BLaER1 treated with 17β-estradiol and CSF1 and Interleukin-3, amounts not matched to agents 10 nM and 100 nM (cell line): ENCODE results near the gene EPHA6.
"Not testable (repeated sequence)": the region's sequence is repeated elsewhere in the genome, so short reads cannot be mapped to it uniquely, and the experiment has no call there.

Experiments
- H3K27ac ChIP-seq, 11 experiments: shearing (Covaris generic); formaldehyde crosslinking; 2 replicates each; pipeline ENCODE4 v1.8.1; 2022
- H3K27me3 ChIP-seq, 11 experiments: shearing (Covaris generic); formaldehyde crosslinking; 2 replicates each; pipeline ENCODE4 v1.8.1; 2022
- H3K36me3 ChIP-seq, 11 experiments: shearing (Covaris generic); formaldehyde crosslinking; 2 replicates each; pipeline ENCODE4 v1.8.1; 2022
- H3K4me1 ChIP-seq, 10 experiments: shearing (Covaris generic); formaldehyde crosslinking; 2 replicates each; pipeline ENCODE4 v1.8.1; 2022
- H3K4me2 ChIP-seq, 11 experiments: shearing (Covaris generic); formaldehyde crosslinking; 2 replicates each; pipeline ENCODE4 v1.8.1; 2022
- H3K4me3 ChIP-seq, 10 experiments: shearing (Covaris generic); formaldehyde crosslinking; 2 replicates each; pipeline ENCODE4 v1.8.1; 2022
- H3K9ac ChIP-seq, 11 experiments: shearing (Covaris generic); formaldehyde crosslinking; 2 replicates each; pipeline ENCODE4 v1.8.1; 2022
- H3K9me3 ChIP-seq, 11 experiments: shearing (Covaris generic); formaldehyde crosslinking; replicated peaks in 1 of 11; 2 replicates each; pipeline ENCODE4 v1.8.1; 2022
- H4K20me1 ChIP-seq, 11 experiments: shearing (Covaris generic); formaldehyde crosslinking; 2 replicates each; pipeline ENCODE4 v1.8.1; 2022
- Cebpa-rat ChIP-seq, 11 experiments: shearing (Covaris generic); IDR thresholded peaks; 2 replicates each; pipeline ENCODE4 v1.8.1; 2022

Gene EPHA6

DNA sequence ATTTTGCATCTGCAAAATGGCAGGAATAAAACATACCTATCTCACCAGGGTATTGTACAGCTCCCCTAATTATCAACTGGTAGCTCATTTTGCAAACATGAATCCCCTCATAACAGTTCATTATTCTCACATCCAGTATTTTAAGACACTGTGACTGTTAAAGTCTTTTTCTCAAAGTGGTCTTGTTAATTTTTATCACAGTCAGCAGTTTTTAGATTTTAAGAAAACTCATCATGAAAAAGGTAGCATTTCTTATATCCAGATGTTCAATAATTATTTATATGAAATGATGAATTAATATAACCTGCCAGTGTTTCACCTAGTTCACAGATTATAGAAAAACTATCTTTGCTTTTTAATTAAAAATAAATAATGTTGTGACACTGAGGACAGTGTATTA, 595.2 kb downstream of the EPHA6 start:
- TF ChIP-seq Cebpa-rat (IDR thresholded peaks at IDR 0.05): no peak
- Histone ChIP-seq H3K27ac (no peak overlapping the region), H3K9me3 (no peaks in the 10 kb centered on the region), H3K4me2 (no peak overlapping the region), H3K4me3 (no peak overlapping the region), H3K27me3 (no peaks in the 10 kb centered on the region), H3K36me3 (no peaks in the 10 kb centered on the region), H3K9ac (no peak overlapping the region), H4K20me1 (no peaks in the 10 kb centered on the region), H3K4me1 (no peaks in the 10 kb centered on the region)

DNA sequence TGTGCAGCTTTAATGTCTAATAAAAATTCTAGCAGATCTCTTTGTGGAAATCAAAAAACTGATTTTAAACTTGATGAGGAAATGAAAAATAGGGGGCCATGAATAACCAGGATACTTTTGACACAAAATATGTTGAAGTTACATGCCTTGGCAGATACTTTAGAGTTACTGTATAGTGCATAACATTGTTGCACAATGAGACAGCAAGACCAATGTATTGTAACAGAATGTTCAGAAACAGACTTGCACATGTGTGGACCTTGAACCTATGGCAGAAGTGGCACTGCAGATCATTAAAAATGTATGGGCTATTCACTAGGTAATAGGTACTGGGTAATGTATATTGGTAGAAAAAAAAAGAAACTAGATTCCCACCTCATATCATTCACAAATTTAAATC, 607.2 kb downstream of the EPHA6 start:
- Histone ChIP-seq H3K9me3 (peaks cover 0 to 15% (median 6%) of the 10 kb centered on the region in 11 experiments; a peak in 7 of 22 replicates), H3K4me1 (no peaks in the 10 kb centered on the region), H3K4me2 (no peak overlapping the region), H3K27ac (no peak overlapping the region), H3K36me3 (no peaks in the 10 kb centered on the region), H4K20me1 (no peaks in the 10 kb centered on the region), H3K27me3 (no peaks in the 10 kb centered on the region), H3K9ac (no peak overlapping the region), H3K4me3 (no peak overlapping the region)
- TF ChIP-seq Cebpa-rat (IDR thresholded peaks at IDR 0.05): no peak

DNA sequence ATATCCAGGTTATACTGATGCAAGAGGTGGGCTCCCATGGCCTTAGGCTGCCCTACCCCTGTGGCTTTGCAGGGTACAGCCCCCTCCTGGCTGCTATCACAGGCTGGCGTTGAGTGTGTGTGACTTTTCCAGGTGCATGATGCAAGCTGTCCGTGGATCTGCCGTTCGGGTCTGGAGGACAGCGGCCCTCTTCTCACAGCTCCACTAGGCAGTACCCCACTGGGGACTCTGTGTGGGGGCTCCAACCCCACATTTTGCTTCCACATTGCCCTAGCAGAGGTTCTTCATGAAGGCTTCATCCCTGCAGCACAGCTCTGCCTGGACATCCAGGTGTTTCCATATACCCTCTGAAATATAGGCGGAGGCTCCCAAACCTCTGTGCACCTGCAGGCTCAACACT, 610.6 kb downstream of the EPHA6 start:
- H3K36me3 ChIP-seq: no peaks in the 10 kb centered on the region
- H3K4me2 ChIP-seq: no peak overlapping the region
- H3K27me3 ChIP-seq: no peaks in the 10 kb centered on the region
- H4K20me1 ChIP-seq: no peaks in the 10 kb centered on the region
- peaks cover 0 to 15% (median 6%) of the 10 kb centered on the region in 11 experiments; a peak in 7 of 22 replicates for H3K9me3 ChIP-seq
- H3K9ac ChIP-seq: no peak overlapping the region
- TF ChIP-seq Cebpa-rat (IDR thresholded peaks at IDR 0.05): no peak
- H3K27ac ChIP-seq: no peak overlapping the region
- H3K4me3 ChIP-seq: no peak overlapping the region
- H3K4me1 ChIP-seq: no peaks in the 10 kb centered on the region

DNA sequence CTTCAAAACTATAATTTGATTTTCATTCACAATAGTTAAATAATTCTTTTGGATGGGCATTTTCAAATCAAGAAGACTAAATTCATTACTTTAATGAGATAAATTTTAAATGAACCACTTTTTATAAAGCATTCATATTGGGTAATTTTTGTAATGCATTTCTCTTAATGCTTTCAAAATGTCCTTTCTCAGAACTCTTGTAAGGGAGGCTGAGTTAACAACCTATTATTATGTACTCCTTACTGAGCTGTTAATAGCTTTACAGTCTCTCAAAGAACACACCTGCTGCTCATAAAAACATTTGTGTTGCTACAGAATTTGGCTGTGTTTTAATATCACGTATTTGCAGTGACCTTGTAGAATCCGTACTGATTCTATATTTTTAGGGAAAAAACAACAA, 616.2 kb downstream of the EPHA6 start:
- no peaks in the 10 kb centered on the region for H3K4me1 ChIP-seq
- no peak overlapping the region for H3K27ac ChIP-seq
- no peaks in the 10 kb centered on the region for H4K20me1 ChIP-seq
- H3K4me3 ChIP-seq: no peak overlapping the region
- no peak for TF ChIP-seq Cebpa-rat (IDR thresholded peaks at IDR 0.05)
- no peaks in the 10 kb centered on the region; a peak in 1 of 22 replicates for H3K9me3 ChIP-seq
- H3K9ac ChIP-seq: no peak overlapping the region
- H3K4me2 ChIP-seq: no peak overlapping the region
- H3K27me3 ChIP-seq: no peaks in the 10 kb centered on the region
- H3K36me3 ChIP-seq: no peaks in the 10 kb centered on the region

DNA sequence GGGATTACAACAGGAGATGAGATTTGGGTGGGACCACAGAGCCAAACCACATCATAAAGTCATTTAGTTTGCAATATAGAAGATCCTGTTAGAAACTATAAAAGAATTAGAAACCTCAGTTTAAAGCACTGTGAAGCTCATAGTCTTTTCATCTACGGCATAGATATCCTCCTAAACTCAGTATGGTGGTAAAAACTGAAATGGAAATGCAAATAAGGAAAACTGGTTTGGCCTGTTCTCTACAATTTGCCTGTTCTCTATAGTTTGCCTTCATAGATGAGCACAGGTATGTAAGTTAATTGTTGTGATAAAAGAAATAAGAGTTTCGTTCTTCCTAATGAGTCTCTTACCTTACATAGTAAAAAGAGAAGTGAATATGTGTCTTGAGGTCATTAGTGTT, 618.5 kb downstream of the EPHA6 start:
- Histone ChIP-seq H4K20me1 (no peaks in the 10 kb centered on the region), H3K27me3 (no peaks in the 10 kb centered on the region), H3K9ac (no peak overlapping the region), H3K9me3 (no peaks in the 10 kb centered on the region), H3K4me2 (no peak overlapping the region), H3K36me3 (no peaks in the 10 kb centered on the region), H3K27ac (no peak overlapping the region), H3K4me3 (no peak overlapping the region), H3K4me1 (no peaks in the 10 kb centered on the region)
- no peak for TF ChIP-seq Cebpa-rat (IDR thresholded peaks at IDR 0.05)

DNA sequence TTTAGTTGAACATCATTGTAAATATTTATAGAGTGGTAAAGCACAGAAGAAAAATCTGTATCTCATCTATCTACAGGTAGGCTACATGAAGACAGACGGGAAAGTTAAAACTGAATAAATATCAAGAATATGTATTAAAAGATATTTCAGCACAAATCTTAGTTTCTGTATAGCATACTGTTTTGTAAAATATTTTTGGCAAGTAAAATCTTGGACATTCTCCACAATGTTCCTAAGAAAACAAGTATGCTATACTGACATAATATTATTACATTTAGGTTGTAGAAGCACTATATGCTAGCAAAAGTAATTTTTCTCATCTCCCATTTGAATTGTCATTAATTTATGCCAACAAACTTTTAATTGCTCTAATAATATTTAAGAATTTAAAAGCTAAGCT, 623.7 kb downstream of the EPHA6 start:
- no peak overlapping the region for H3K9ac ChIP-seq
- H3K9me3 ChIP-seq: no peaks in the 10 kb centered on the region
- no peaks in the 10 kb centered on the region for H3K27me3 ChIP-seq
- H3K36me3 ChIP-seq: no peaks in the 10 kb centered on the region
- no peaks in the 10 kb centered on the region for H3K4me1 ChIP-seq
- H3K27ac ChIP-seq: no peak overlapping the region
- TF ChIP-seq Cebpa-rat (IDR thresholded peaks at IDR 0.05): no peak
- H4K20me1 ChIP-seq: no peaks in the 10 kb centered on the region
- no peak overlapping the region for H3K4me3 ChIP-seq
- H3K4me2 ChIP-seq: no peak overlapping the region

DNA sequence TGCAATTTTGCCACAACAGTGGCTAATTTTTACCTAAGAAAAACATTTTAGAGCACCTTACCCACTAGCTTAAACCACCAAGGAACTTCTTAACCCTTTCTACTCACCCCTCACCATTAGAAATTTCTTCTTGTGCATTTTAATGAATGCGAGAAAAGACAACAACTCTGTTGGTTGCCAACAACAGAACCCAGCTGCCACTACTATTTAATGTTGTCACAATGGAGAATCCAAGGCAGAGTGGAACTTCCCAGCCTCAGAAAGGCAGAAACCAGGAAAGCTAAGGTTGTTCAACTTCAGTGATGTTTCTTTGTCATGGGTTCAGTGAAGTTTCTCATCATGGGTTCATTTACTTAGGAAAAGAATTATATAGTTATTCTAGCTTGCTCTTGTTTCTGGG, 625.0 kb downstream of the EPHA6 start:
- H3K4me1 ChIP-seq: no peaks in the 10 kb centered on the region
- no peak overlapping the region for H3K4me2 ChIP-seq
- no peaks in the 10 kb centered on the region for H4K20me1 ChIP-seq
- no peaks in the 10 kb centered on the region for H3K36me3 ChIP-seq
- H3K4me3 ChIP-seq: no peak overlapping the region
- H3K27ac ChIP-seq: no peak overlapping the region
- H3K9ac ChIP-seq: no peak overlapping the region
- no peaks in the 10 kb centered on the region for H3K9me3 ChIP-seq
- no peak for TF ChIP-seq Cebpa-rat (IDR thresholded peaks at IDR 0.05)
- no peaks in the 10 kb centered on the region for H3K27me3 ChIP-seq

DNA sequence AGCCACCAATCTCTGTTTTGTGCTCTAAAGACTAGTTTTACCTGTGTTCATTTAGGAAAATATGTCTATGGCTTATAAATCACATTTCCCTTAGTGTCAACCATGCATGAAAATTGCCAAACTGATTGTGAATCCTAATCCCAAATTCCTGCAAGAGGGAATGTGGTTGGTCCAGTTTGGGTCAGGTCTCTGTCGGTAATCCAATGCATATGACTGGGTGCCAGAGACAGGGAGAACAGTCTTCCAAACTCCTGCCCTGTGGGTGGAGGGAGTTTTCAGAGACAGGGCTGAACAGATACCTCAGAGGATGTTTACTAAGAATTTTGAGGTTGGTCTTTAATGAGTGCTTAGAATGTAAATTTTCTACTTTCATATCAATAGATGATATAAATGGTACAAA, 649.6 kb downstream of the EPHA6 start:
- Histone ChIP-seq H3K9ac (no peak overlapping the region), H3K4me3 (no peak overlapping the region), H3K36me3 (no peaks in the 10 kb centered on the region), H3K9me3 (no peaks in the 10 kb centered on the region), H3K27me3 (no peaks in the 10 kb centered on the region), H3K4me1 (peaks cover 0 to 25% (median 11%) of the 10 kb centered on the region in 10 experiments; a peak in 13 of 20 replicates), H4K20me1 (no peaks in the 10 kb centered on the region), H3K27ac (no peak overlapping the region), H3K4me2 (no peak overlapping the region)
- TF ChIP-seq Cebpa-rat (IDR thresholded peaks at IDR 0.05): no peak

DNA sequence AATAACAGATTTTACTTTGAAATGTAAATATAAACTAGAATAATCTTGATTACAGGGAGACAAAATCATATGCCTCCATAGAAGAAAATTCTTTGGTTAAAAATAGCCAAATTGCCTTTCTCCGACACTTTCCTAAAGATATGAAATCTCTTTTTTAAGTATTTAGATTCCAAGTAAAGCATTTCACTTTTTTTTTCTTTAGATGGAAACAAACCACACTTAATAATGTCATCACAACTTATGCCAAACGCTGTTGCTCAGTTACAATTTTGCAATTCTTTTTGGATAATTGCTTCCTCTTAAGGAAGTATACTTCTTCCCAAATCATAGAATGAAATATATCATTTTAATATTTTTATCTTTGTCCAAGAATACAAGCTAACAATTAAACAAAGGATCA, 656.1 kb downstream of the EPHA6 start:
- Histone ChIP-seq H3K9ac (no peak overlapping the region), H3K27me3 (no peaks in the 10 kb centered on the region), H3K4me1 (peaks cover 0 to 15% (median 8%) of the 10 kb centered on the region in 10 experiments; a peak in 13 of 20 replicates), H3K36me3 (no peaks in the 10 kb centered on the region), H3K9me3 (no peaks in the 10 kb centered on the region), H3K4me3 (no peak overlapping the region), H4K20me1 (no peaks in the 10 kb centered on the region), H3K4me2 (no peak overlapping the region), H3K27ac (no peak overlapping the region)
- no peak for TF ChIP-seq Cebpa-rat (IDR thresholded peaks at IDR 0.05)

DNA sequence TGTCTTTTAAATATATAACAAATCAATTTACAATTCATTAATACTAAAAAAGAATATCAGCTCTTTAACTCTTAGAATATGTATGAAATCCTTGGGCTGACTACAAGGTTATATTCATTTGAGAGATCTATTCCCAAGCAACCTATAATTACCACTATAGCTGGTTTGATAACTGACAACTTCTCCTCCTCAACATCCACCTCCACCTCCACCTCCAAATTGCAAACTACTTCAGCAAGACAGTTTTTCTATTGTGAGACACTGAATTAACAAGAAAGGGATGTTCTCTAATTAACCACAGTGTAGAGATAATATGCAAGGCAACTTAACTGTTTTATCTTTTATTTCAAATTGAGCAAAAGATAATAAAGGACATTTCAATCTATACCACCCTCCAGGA, 665.3 kb downstream of the EPHA6 start:
- H3K27me3 ChIP-seq: no peaks in the 10 kb centered on the region
- no peak overlapping the region for H3K4me2 ChIP-seq
- peaks cover 0 to 8% (median 5%) of the 10 kb centered on the region in 11 experiments; a peak in 6 of 22 replicates for H3K9me3 ChIP-seq
- H3K9ac ChIP-seq: no peak overlapping the region
- H3K36me3 ChIP-seq: no peaks in the 10 kb centered on the region
- H3K27ac ChIP-seq: no peak overlapping the region
- H3K4me3 ChIP-seq: no peak overlapping the region
- H4K20me1 ChIP-seq: no peaks in the 10 kb centered on the region
- no peaks in the 10 kb centered on the region for H3K4me1 ChIP-seq
- TF ChIP-seq Cebpa-rat (IDR thresholded peaks at IDR 0.05): no peak

DNA sequence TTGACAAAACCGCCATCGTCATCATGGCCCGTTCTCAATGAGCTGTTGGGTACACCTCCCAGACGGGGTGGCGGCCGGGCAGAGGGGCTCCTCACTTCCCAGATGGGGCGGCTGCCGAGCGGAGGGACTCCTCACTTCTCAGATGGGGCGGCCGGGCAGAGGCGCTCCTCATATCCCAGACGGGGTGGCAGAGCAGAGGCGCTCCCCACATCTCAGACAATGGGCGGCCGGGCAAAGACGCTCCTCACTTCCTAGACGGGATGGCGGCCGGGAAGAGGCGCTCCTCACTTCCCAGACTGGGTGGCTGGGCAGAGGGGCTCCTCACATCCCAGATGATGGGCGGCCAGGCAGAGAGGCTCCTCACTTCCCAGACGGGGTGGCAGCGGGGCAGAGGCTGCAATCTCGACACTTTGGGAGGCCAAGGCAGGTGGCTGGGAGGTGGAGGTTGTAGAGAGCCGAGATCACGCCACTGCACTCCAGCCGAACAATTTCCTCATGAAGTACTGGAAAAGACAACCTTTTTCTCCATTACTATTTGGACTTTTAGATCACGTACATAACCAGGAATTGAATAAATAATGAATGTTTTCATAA, 666.4 kb downstream of the EPHA6 start:
- not testable (repeated sequence) for H3K4me2 ChIP-seq, H3K36me3 ChIP-seq

More for the DNA sequence above, 666.4 kb downstream of the EPHA6 start:
- not testable (repeated sequence) for H3K9me3 ChIP-seq, H3K4me3 ChIP-seq, H3K27me3 ChIP-seq, H3K4me1 ChIP-seq, H3K9ac ChIP-seq, H3K27ac ChIP-seq, H4K20me1 ChIP-seq
